Tibial artery (tissue), 4 donors: Measurements from ENCODE around the gene HRC.
A peak's percentile ranks its signal among the peaks of the same experiment; 100 is the strongest.

Source experiments
- DNase-seq, 2 donors: peaks; one replicate each; pipeline ENCODE4 v3.0.0-alpha.2; 2019
- H3K27ac ChIP-seq, 2 donors: fragments of 200-600 bp; sonication (generic) in 1 of 2; 1 replicate in 1 of 2; 2 replicates in 1 of 2; pipeline ENCODE4 v1.5.1; 2018 to 2019; ENCODE audit warnings: mild to moderate bottlenecking in 1 of 2
- H3K27me3 ChIP-seq, 2 donors: fragments of 200-600 bp; sonication (generic) in 1 of 2; one replicate each; pipeline versions ENCODE4 v1.5.1 to v1.6.0; 2016 to 2019
- H3K36me3 ChIP-seq, 3 donors: fragments of 200-600 bp; sonication (generic) in 2 of 3; one replicate each; pipeline ENCODE4 v1.5.1; 2016 to 2019; ENCODE audit warnings: mild to moderate bottlenecking in 2 of 3
- H3K4me1 ChIP-seq, 4 donors: fragments of 200-600 bp; sonication (generic) in 2 of 4; 1 replicate in 3 of 4; 2 replicates in 1 of 4; pipeline ENCODE4 v1.5.1; 2016 to 2019
- H3K4me3 ChIP-seq, 2 donors: fragments of 200-600 bp; sonication (generic) in 1 of 2; 1 replicate in 1 of 2; 2 replicates in 1 of 2; pipeline ENCODE4 v1.5.1; 2018 to 2019; ENCODE audit warnings: mild to moderate bottlenecking in 2 of 2
- H3K9me3 ChIP-seq, 3 donors: fragments of 200-600 bp; sonication (generic) in 1 of 3; one replicate each; pipeline ENCODE4 v1.5.1; 2016 to 2019
- intact Hi-C: fragments of 100-400 bp; cut with DNase I; formaldehyde crosslinking; loops from one replicate; pipeline ENCODE4 v1.15.0; 2023; ENCODE audit warnings: low total_unique reads
- TF ChIP-seq, protein P1 (sequence below), 2 experiments: fragments of 200-600 bp in 1 of 2; fragments of 450-650 bp in 1 of 2; IDR thresholded peaks; one replicate each; pipeline ENCODE4 v1.5.1; 2017 to 2019; ENCODE audit warnings: antibody characterized with exemption in 2 of 2, mild to moderate bottlenecking in 1 of 2, moderate library complexity in 1 of 2

Gene HRC

DNA sequence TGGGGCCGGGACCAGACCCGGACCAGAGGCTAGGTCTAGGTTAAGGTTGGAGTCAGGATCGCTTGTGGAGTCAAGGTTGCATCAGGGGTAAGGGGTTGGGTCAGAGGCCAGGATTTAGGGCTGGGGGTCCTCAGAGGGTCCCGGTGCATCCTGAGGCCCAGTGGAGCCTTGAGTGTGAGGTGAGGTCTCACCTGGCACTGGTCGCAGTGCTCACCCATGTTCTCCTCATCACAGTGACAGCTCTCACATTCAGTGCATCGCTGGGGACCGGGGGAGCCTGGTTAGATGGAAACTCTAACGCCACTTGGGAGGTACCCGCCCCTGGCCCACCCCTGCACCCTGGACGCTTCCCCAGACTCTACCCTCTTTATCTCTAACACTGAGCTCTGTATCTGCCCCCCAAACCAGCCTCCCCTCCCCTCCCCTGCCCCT is 3.1 kb downstream of the HRC start:
- peaks cover 0 to 52% (median 35%) of the 10 kb centered on the region in 4 donors for H3K4me1 ChIP-seq
- intact Hi-C loops, result loop anchor here (5.0 kb wide), 1 partner anchor 35 kb away; the partner anchor contains the start of genes C19orf73 and PPFIA3
- H3K27me3 ChIP-seq, result no peaks in the 10 kb centered on the region
- H3K4me3 ChIP-seq, result peak overlapping the region in 1 of 2 donors; percentile 78
- DNase-seq, result no peak
- H3K9me3 ChIP-seq, result no peaks in the 10 kb centered on the region
- H3K36me3 ChIP-seq, result no peaks in the 10 kb centered on the region
- H3K27ac ChIP-seq, result peak overlapping the region; percentile 71 to 80
- TF ChIP-seq, protein P1, sequence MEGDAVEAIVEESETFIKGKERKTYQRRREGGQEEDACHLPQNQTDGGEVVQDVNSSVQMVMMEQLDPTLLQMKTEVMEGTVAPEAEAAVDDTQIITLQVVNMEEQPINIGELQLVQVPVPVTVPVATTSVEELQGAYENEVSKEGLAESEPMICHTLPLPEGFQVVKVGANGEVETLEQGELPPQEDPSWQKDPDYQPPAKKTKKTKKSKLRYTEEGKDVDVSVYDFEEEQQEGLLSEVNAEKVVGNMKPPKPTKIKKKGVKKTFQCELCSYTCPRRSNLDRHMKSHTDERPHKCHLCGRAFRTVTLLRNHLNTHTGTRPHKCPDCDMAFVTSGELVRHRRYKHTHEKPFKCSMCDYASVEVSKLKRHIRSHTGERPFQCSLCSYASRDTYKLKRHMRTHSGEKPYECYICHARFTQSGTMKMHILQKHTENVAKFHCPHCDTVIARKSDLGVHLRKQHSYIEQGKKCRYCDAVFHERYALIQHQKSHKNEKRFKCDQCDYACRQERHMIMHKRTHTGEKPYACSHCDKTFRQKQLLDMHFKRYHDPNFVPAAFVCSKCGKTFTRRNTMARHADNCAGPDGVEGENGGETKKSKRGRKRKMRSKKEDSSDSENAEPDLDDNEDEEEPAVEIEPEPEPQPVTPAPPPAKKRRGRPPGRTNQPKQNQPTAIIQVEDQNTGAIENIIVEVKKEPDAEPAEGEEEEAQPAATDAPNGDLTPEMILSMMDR (IDR thresholded peaks at IDR 0.05), result no peak

DNA sequence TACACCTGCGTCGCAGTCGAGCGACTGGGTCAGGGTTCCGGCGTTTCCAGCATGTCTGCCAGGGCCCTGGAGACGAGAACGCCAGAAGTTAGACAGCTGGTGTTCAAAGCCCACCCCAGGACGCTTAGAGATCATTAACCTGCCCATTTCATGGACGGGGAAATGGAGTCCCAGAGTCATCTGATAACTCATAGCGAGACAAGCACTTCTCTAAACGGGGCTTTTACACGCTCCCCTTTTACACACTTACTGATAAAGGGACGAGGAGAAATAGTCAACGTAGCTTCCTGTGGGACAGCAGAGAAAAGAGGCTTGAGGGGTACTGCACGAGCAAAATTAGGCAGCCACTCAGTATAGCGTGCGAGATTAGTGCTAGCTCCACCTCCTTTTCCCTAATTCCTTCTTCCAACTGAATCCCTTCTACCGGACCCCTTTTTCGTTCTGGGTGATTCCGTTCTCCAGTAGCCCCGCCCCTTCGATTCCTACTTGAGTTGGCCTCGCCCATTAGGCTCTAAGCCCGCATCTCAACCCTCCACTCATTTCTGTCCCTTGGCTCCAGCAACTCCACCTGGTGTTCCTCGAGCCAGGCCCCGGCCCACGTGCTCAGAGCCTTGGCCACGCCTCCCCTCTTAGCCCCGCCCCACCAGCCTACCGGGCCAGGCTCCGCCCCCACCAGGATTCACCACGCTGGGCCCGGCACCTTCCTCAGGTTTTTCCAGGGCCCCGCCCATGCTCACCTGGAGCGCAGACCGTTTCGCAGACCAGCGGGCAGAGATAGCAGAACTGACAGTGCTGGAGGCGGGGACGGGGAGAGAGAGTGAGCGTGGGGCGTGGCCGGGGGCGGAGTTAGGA is 3.7 kb downstream of the HRC start:
- H3K9me3 ChIP-seq, result no peaks in the 10 kb centered on the region
- no peaks in the 10 kb centered on the region for H3K36me3 ChIP-seq
- peak overlapping the region in 1 of 2 donors; percentile 78 for H3K4me3 ChIP-seq
- no peaks in the 10 kb centered on the region for H3K27me3 ChIP-seq
- TF ChIP-seq, protein P1 (IDR thresholded peaks at IDR 0.05), result no peak
- peaks cover 0 to 54% (median 34%) of the 10 kb centered on the region in 4 donors for H3K4me1 ChIP-seq
- peak overlapping the region; percentile 71 to 80 for H3K27ac ChIP-seq
- peak in 1 of 2 donors; percentile 78 for DNase-seq
- intact Hi-C loops, result loop anchor here (5.0 kb wide), 1 partner anchor 34 kb away; the partner anchor contains the start of genes C19orf73 and PPFIA3

DNA sequence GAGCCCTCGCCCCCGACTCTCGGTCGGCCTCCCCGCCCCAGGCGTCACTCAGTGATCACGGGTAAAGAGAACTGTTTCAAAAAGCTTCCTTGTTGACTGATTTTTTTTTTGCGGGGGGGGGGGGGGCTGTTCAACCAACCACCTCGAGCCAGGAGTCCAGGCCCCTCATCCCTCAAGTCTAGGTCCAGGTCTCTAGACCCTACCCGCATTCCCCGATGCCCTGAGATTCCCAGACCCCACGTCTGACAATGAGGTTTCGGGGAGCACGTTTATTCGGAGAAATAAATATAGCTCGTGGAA is 4.3 kb downstream of the HRC start:
- Histone ChIP-seq H3K4me1 (peaks cover 0 to 57% (median 38%) of the 10 kb centered on the region in 4 donors), H3K36me3 (no peaks in the 10 kb centered on the region), H3K27ac (peak overlapping the region; percentile 71 to 80), H3K4me3 (peak overlapping the region; percentile 73 to 78), H3K9me3 (no peaks in the 10 kb centered on the region), H3K27me3 (no peaks in the 10 kb centered on the region)
- TF ChIP-seq, protein P1 (IDR thresholded peaks at IDR 0.05), result no peak
- intact Hi-C loops, result loop anchor here (5.0 kb wide), 1 partner anchor 34 kb away; the partner anchor contains the start of genes C19orf73 and PPFIA3
- DNase-seq, result no peak

DNA sequence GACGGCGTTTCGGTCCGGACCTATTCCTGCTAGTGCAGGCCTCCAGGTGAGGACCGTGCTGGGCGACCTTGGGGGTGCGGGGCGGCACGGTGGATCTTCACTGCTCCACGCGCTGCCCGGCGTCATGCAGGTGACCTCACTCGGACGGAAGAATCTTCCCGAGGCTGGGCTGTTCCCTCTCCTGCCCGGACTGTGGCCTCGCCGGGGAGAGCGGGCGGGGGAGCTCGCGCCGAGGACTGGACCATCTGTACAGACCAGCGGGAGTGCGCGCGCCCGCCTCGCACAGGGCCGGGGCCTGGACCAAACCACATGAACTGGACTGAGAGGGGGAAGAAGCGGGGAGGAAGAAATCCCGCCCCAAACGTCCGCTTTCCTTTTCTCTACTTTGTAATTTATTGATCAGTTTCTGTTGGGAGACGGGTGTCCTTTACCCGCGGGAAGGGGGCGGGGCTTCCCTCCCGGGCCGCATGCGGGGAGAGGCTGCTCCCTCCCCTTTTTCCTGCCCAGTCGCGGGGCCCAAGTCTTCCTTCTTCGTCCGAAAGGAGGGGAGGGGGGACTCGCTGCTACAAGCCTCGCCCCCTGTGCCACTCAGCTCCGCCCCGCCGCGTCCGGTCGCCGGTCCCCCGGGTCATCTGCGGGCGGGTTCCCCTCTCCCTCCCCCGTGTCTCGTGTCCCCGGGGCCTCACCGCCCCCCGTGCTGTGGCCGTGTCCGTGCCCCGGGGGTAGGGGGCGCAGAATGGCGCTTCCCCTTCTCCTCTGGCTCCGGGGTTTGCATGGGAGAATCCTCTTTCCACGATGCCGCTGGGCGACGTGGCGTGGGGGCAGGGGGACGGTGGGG is 4.9 kb downstream of the HRC start:
- Histone ChIP-seq H3K4me3 (peak overlapping the region; percentile 73 to 78), H3K27ac (peak overlapping the region; percentile 71 to 80), H3K36me3 (no peaks in the 10 kb centered on the region), H3K9me3 (no peaks in the 10 kb centered on the region), H3K27me3 (no peaks in the 10 kb centered on the region), H3K4me1 (peaks cover 0 to 57% (median 39%) of the 10 kb centered on the region in 4 donors)
- peak; percentile 79 to 90 for DNase-seq
- intact Hi-C loops, result loop anchor here (5.0 kb wide), 1 partner anchor 33 kb away; the partner anchor contains the start of genes C19orf73 and PPFIA3
- TF ChIP-seq, protein P1 (IDR thresholded peaks at IDR 0.05), result no peak

DNA sequence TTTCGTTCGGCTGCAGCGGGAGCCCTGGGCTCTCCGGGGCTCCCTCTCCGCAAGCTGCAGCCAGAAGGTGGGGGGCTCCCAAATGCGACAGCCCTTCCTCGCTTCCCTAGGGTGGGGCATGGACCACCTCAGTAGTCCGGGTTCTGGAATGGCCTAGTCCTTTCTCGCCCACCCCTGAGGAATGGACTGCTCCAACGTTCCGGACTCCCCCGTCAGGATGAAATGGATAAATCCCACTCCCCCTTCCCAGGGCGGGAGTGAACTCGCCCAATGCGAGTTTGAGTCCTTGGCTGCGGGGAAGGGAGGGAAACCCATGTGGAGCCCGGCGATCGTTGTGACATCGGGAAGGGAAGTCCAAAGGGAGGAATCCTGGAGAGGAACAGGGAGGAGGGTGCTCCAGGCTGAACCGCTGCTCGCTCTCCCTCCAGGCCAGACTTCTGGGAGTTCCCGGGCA is 5.5 kb downstream of the HRC start:
- peak; percentile 70 to 86 for DNase-seq
- Histone ChIP-seq H3K27me3 (no peaks in the 10 kb centered on the region), H3K9me3 (no peaks in the 10 kb centered on the region), H3K4me1 (peaks cover 0 to 52% (median 37%) of the 10 kb centered on the region in 4 donors), H3K4me3 (peak overlapping the region; percentile 73 to 78), H3K27ac (peak overlapping the region; percentile 71 to 80), H3K36me3 (no peaks in the 10 kb centered on the region)
- TF ChIP-seq, protein P1 (IDR thresholded peaks at IDR 0.05), result peak in 1 of 2 experiments; percentile 10
- intact Hi-C loops, result loop anchor here (5.0 kb wide), 3 partner anchors 32 to 52 kb away; partner anchors contain the start of genes C19orf73 and PPFIA3
